T-helper 2 cell treated with Interferon-gamma antibody and Interleukin-4, amounts not matched to agents 100 ng/mL and 5 ng/mL, for 36 hours (primary cell): ENCODE measurements around the gene UNC80. TPM values are rescaled to one million over a fixed set of nuclear protein-coding genes. Genes with fewer than 3 reads are reported as not detected.
"Not testable (repeated sequence)": the region's sequence is repeated elsewhere in the genome, so short reads cannot be mapped to it uniquely, and the experiment has no call there.

Experiments
- intact Hi-C: fragments of 100-400 bp; cut with micrococcal nuclease; formaldehyde crosslinking; loops from one replicate; pipeline ENCODE4 v1.15.1; 2023
- total RNA-seq: library from RNA; stranded (reverse); gene quantifications from 2 replicates; pipeline ENCODE4 v1.2.3, GENCODE V29; 2022

The UNC80 gene
- not detected in 2 replicates for total RNA-seq

- intact Hi-C loops, result no loop called here
Measured at GRCh38 chr2:209771474-209772289, at the start of gene UNC80. TSS of gene UNC80 (plus strand) at chr2:209771832. CDS start at chr2:209772073, 241 bp downstream.

DNA sequence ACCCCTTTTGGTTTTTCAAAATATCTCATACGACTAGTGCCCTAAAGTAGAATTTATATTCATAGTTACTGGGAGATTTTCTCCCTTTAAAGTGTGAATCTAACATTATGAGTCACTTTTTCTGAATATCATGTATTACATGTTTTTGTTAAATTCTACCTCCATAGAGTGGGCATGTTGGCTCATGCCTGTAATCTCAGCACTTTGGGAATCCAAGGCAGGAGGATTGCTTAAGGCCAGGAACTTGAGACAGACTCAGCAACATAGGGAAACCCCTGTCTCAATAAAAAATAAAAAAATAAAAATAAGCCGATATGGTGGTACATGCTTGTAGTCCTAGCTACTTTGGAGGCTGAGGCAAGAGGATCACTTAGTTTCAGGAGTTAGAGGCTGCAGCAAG is 45.3 kb upstream of the UNC80 start:
- intact Hi-C loops, result no loop called here

DNA sequence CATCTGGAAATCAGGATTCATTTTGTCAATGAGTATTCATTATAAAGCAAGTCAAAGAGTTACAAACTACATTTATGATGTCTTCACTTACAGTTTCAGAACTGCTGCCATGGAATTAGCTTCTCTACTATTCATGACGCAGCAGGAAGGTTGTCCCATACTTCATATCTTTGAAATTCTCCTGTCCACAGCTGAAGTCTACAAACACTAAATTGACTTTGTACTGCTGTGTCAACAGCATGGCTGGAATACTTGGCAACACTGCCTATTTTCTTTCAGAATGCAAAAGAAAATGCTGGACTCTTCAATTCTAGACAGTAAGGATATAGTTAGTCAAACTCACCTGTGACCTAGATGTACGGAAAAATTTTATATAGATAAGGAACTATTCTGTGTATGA is 44.6 kb upstream of the UNC80 start:
- intact Hi-C loops, result no loop called here

- intact Hi-C loops, result no loop called here
Measured at GRCh38 chr2:209734805-209735204, 36.8 kb upstream of the UNC80 start.

DNA sequence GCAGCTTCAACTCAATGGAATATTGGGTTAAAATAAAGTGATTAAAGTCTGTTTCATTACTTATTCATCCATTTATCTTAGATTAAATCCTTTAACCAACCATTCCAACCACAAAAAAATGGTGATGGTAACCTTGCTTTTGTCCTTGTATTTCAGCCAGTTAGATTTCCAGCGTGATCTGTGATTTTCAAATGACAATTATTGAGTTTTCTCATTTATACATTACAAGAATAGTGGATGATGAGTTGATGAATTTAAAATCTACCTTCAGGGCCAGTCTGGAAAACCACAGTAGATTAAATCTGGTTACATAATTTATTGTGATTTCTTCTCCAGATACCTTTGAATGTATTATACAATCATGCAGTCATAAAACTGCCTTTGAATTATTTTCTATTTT is 29.7 kb upstream of the UNC80 start:
- intact Hi-C loops, result no loop called here

DNA sequence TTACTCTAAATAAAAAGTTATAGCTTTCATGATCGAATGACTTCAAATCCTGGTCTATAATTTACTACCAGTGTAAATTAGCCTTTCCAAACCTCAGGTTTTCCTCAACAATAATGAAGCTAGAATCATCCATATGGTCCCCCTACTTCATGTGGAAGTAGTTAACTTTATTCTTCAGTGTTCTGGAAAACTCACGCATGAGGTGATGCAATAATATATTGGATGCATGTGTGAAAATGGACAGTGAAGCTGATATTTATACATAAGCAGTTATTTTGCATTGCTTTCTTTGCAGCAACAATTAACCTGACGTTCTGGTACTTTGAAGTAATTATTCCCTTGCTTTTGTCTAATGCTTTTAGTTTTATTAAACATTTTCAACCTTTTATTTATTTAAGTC is 18.6 kb upstream of the UNC80 start:
- intact Hi-C loops, result no loop called here

- intact Hi-C loops, result no loop called here
Measured at GRCh38 chr2:209757163-209757562, 14.5 kb upstream of the UNC80 start.

DNA sequence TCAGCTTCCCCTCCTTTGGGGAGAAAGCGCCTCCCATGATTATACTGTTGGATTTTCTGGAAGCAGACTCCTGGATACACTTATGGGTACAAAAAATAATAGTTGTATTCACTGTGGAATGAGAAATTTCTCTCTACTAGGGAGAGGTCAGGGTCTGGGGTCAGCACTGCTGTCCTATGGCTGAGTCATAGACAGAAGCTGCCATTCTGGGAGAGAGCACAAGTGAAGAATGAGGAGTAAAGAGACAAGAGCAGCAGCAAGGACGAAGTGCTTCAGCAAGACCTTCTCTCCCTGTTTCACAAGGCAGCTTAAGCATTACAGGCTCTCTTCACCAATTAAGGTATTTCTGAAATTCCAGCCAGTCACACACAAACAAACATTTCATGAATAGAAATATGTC is 10.1 kb upstream of the UNC80 start:
- intact Hi-C loops, result no loop called here

GRCh38 chr2:209762563-209762962 is 9.1 kb upstream of the UNC80 start:
- intact Hi-C loops, result no loop called here

DNA sequence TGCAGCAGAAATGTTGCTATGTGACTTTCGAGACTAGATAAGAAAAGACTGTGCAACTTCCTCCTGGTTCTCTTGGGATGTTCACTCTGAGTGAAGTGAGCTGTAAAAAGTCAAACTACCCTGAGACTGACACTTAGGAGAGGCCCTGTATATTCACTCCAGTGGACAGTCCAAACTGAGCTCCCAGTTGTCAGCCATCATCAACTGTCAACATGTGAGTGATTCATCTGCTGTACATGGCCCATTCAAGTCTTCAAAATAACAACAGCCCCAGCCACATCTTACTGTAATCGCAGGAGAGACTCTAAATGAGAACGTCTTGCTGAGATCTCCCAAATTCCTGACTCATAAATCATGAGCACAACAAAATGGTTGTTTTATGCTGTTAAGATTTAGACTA is 8.5 kb upstream of the UNC80 start:
- intact Hi-C loops, result no loop called here

DNA sequence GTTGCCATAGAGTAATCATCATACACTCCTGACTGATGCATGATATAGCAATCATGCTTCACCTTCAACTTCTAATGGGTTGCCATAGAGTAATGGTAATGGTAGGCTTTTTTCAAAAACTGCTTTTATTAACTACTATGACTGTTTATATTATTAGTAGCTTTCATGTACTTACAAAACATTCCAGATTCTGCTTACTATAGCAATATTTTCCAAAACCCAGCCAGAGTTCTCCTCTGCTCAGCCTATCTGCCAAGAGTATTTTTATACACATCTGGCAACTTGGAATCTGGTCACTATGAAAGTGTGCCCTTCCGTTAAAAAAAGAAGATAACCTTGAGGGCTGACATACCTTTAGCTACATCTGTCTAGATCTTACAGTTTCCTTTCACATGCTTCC is 5.0 kb upstream of the UNC80 start:
- intact Hi-C loops, result no loop called here

DNA sequence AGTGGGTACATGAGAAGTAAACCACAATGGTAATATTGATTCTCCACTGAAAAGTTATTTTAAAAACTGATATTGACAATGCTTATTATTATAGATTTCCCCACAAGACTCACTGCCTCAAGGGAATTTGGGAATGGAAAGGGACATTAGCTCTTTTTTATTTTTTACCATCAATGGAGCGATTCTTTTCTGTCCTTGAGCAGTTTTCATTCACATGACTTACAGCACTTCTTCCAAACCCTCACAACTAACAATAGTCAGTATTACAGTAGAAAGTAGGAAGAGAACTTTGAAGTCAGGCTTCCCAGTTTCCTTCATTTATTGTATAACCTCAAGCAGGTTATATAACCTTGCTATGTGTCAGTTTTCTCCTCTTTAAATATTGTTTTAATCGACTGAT is 4.3 kb upstream of the UNC80 start:
- intact Hi-C loops, result no loop called here

GRCh38 chr2:209768557-209768956 is 3.1 kb upstream of the UNC80 start:
- intact Hi-C loops, result no loop called here

- intact Hi-C loops, result no loop called here
Measured at GRCh38 chr2:209772290-209772685, 656 bp downstream of the UNC80 start.

- intact Hi-C loops, result no loop called here
Measured at GRCh38 chr2:209773377-209773776, 1.7 kb downstream of the UNC80 start.

DNA sequence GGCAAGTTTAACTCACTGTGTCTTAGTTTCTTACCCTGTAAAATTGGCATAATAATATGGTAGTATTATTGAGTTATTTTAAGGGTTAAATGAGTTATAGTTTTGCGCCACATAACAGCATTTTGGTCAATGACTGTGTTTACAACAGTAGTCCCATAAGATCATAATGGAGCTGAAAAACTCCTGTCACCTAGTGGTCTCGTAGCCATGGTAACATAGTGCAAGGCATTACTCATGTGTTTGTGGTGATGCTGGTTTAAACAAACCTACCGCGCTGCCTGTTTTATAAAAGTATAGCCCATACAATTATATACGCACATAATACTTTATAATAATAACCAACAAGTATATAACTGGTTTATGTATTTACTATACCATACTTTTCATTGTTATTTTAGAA is 15.8 kb downstream of the UNC80 start:
- intact Hi-C loops, result no loop called here

- intact Hi-C loops, result no loop called here
Measured at GRCh38 chr2:209788925-209789324, 17.3 kb downstream of the UNC80 start.

DNA sequence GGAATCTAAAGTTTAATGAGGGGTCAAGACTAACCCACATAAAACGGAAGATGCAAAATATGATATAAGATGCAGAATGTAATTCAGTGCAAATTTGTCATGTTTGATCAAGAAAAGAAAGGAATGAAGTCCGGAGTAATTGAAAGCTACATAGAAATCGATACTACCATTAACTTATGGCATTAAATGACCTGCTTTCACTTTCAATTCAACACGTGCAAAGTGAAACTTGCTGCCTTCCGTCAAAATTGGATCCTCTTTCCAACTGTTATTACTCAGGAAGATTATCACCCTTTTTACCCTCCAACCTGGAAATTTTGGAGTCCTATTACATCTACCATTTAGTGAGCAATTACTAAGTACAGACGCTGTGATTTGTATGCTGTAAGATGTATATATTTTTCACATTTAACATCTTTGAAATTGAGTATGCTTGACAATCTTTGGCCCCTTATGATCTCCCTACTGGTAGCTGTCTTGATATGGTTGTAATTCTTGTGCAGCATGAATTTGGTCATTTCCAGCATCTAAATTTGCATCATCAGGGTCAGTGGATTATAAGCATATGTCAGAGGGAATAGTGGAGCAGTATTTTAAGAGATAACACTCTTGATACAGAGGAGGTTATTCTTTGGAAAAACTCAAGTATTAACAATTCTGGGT is 18.6 kb downstream of the UNC80 start:
- intact Hi-C loops, result no loop called here

DNA sequence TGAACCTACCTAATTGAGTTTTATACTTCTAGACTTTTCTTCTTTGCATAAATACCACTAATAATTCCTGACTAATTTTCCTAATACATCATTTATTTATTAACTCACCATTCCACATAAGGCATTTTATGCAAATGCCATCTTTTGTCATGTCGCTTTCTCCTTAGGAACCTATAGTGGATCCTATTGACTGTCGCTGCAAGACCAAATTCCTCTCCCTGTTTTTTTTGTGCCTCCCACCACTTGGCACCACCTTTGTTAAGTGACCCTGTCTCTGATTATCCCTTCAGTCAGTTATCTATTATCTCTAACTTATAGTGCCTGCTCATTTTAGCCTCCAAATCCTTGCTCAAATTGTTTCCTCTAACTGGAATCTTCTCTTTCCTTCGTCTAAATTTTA is 19.5 kb downstream of the UNC80 start:
- intact Hi-C loops, result no loop called here

- intact Hi-C loops, result not testable (repeated sequence)
Measured at GRCh38 chr2:209795425-209795824, 23.8 kb downstream of the UNC80 start.

DNA sequence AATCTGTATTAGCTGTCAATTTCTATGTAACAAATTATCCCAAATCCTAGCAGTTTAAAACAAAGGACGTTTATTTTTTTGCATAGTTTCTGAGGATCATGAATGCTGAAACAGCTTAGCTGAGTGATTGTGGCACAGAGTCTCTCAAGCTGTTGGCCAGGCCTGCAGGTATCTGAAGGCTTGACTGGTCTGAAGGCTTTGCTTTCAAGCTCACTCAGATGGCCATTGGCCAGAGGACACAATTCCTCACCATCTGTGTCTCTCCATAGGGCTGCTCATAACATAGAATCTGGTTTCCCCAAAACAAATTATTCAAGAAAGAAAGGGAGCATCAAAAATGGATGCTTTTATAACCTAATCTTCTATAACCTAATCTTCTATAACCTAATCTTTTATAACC is 33.7 kb downstream of the UNC80 start:
- intact Hi-C loops, result no loop called here

DNA sequence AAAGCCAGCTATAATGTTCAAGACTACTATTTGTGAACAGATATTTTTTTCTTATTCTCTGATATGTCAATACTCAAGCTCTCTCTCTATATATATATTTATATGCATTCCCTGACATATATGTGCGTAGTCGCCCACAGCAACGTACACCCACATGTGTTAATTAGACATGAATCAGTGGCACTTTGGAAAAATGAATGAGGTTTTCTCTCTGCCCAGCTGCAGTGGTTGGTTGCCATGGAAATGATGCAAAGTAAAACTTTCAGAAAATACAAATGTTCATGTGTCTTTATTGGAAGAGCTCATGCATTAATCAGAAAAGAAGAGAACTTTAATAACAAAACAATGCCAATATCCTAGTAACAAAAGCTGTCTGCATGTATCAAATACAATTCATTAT is 34.7 kb downstream of the UNC80 start:
- intact Hi-C loops, result no loop called here

GRCh38 chr2:209808521-209808920 is 36.9 kb downstream of the UNC80 start:
- intact Hi-C loops, result no loop called here
